Prostate gland (tissue), 2 donors: ENCODE results near the gene FAM151B.

Experiments
- POLR2A ChIP-seq: fragments of 450-650 bp; IDR thresholded peaks from one replicate; pipeline ENCODE4 v1.6.1; 2016; ENCODE audit warnings: antibody characterized with exemption, mild to moderate bottlenecking
- POLR2AphosphoS5 ChIP-seq: sonication (generic); formaldehyde crosslinking; IDR thresholded peaks from one replicate; pipeline ENCODE4 v1.6.1; 2017; ENCODE audit warnings: antibody characterized with exemption
- TF ChIP-seq, protein P1 (sequence below), 4 experiments: fragments of 200-600 bp in 2 of 4; fragments of 450-650 bp in 2 of 4; sonication (generic) in 2 of 4; IDR thresholded peaks; 1 replicate in 3 of 4; 2 replicates in 1 of 4; pipeline ENCODE4 v1.5.1; 2016 to 2019; ENCODE audit warnings: antibody characterized with exemption in 4 of 4, mild to moderate bottlenecking in 2 of 4, moderate library complexity in 2 of 4

DNA sequence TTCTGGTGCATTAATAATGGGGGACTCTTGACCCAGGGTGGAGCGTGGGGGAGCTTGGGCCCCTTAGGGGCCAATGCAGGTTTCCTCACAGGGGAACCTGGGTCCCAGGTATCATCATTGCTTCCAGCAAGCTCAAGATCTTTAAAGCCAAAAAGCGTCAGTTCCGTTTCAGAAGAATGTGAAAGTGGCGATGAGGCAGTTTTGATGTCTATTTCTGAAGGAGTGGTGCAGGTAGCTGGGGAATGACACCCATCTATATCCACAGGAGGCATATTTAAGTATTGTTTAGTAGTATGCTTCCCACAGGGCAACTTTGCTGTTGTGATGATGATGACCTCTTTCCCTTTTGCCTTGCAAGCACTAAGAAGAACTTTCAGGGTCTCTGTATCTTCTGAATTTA, 71.3 kb downstream of the FAM151B start:
- TF ChIP-seq, protein P1, sequence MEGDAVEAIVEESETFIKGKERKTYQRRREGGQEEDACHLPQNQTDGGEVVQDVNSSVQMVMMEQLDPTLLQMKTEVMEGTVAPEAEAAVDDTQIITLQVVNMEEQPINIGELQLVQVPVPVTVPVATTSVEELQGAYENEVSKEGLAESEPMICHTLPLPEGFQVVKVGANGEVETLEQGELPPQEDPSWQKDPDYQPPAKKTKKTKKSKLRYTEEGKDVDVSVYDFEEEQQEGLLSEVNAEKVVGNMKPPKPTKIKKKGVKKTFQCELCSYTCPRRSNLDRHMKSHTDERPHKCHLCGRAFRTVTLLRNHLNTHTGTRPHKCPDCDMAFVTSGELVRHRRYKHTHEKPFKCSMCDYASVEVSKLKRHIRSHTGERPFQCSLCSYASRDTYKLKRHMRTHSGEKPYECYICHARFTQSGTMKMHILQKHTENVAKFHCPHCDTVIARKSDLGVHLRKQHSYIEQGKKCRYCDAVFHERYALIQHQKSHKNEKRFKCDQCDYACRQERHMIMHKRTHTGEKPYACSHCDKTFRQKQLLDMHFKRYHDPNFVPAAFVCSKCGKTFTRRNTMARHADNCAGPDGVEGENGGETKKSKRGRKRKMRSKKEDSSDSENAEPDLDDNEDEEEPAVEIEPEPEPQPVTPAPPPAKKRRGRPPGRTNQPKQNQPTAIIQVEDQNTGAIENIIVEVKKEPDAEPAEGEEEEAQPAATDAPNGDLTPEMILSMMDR (IDR thresholded peaks at IDR 0.05) = no peak
- TF ChIP-seq POLR2A (no peak), POLR2AphosphoS5 (no peak)
